IMR-90 (cell line): Measurements from ENCODE around the gene EPHB1. TPM values are rescaled to one million over a fixed set of nuclear protein-coding genes. Genes with fewer than 3 reads are reported as not detected.

Experiments used
- ATAC-seq: fragments of 200-7000 bp; cut with Tn5 transposase; 2 replicates; pipeline ENCODE4 v1.9.1; 2020; ENCODE audit warnings: low read depth, mild to moderate bottlenecking, moderate library complexity
- BruUV-seq: library from RNA; stranded (reverse); fragments of 400-500 nt; replicated peaks from 2 replicates; lab custom pipeline; 2021; lab: Mats Ljungman, UMichigan
- CTCF ChIA-PET: fragments of 300-600 bp; formaldehyde crosslinking; extraction: SDS; loops from one replicate; lab custom pipeline; 2021; ENCODE audit warnings: antibody characterized with exemption; lab: Yijun Ruan, JAX
- POLR2A ChIA-PET: fragments of 300-600 bp; sonication (Branson Sonifier 250); formaldehyde crosslinking; loops from one replicate; lab custom pipeline; 2022; ENCODE audit warnings: antibody characterized with exemption; ENCODE audit not compliant: unreplicated experiment; lab: Charles Lee
- DNase-seq: peaks from one replicate; pipeline ENCODE4 v3.0.0; 2013
- H2AFZ ChIP-seq: replicated peaks from 2 replicates; pipeline ENCODE3; 2013; ENCODE audit warnings: low read length, mild to moderate bottlenecking; ENCODE audit not compliant: poor library complexity
- H2AK5ac ChIP-seq: 2 replicates; pipeline ENCODE4 v1.6.1; 2013; ENCODE audit warnings: low read depth, low read length, inconsistent platforms
- H2AK9ac ChIP-seq: replicated peaks from 2 replicates; pipeline ENCODE3; 2013; ENCODE audit warnings: mild to moderate bottlenecking, low read depth, low read length, moderate library complexity; ENCODE audit not compliant: poor library complexity
- H2BK120ac ChIP-seq: 2 replicates; pipeline ENCODE4 v1.6.1; 2013; ENCODE audit warnings: low read depth, low read length, inconsistent platforms
- H2BK15ac ChIP-seq: 3 replicates; pipeline ENCODE4 v1.6.1; 2013; ENCODE audit warnings: low read depth, low read length, inconsistent platforms
- H2BK20ac ChIP-seq: 2 replicates; pipeline ENCODE4 v1.6.1; 2013; ENCODE audit warnings: low read depth, mild to moderate bottlenecking, inconsistent platforms, low read length, moderate library complexity
- H2BK5ac ChIP-seq: 2 replicates; pipeline ENCODE4 v1.6.1; 2013; ENCODE audit warnings: mild to moderate bottlenecking, low read depth, low read length, inconsistent platforms; ENCODE audit not compliant: poor library complexity, severe bottlenecking
- H3K14ac ChIP-seq: replicated peaks from 2 replicates; pipeline ENCODE4 v1.6.1; 2013; ENCODE audit warnings: low read depth, low read length, inconsistent platforms
- H3K18ac ChIP-seq: 2 replicates; pipeline ENCODE4 v1.6.1; 2013; ENCODE audit warnings: low read depth, low read length, control low read depth
- H3K23ac ChIP-seq: 2 replicates; pipeline ENCODE4 v1.6.1; 2013; ENCODE audit warnings: low read depth, low read length, inconsistent platforms
- H3K27ac ChIP-seq: 2 replicates; pipeline ENCODE4 v1.5.1; 2013; ENCODE audit warnings: mild to moderate bottlenecking, control low read depth, low read length; ENCODE audit not compliant: insufficient read depth
- H3K27me3 ChIP-seq: 2 replicates; pipeline ENCODE4 v1.6.1; 2013; ENCODE audit warnings: low read length; ENCODE audit not compliant: control insufficient read depth, insufficient read depth
- H3K36me3 ChIP-seq: 2 replicates; pipeline ENCODE4 v1.6.1; 2013; ENCODE audit warnings: low read length, mixed read lengths; ENCODE audit not compliant: control insufficient read depth, insufficient read depth
- H3K4ac ChIP-seq: 2 replicates; pipeline ENCODE4 v1.6.1; 2013; ENCODE audit warnings: low read depth, low read length, inconsistent platforms
- H3K4me1 ChIP-seq: 2 replicates; pipeline ENCODE4 v1.6.1; 2013; ENCODE audit warnings: low read length, mixed read lengths; ENCODE audit not compliant: control insufficient read depth, insufficient read depth
- H3K4me2 ChIP-seq: 2 replicates; pipeline ENCODE4 v1.6.1; 2013; ENCODE audit warnings: low read depth, mild to moderate bottlenecking, control low read depth, low read length, moderate library complexity
- H3K4me3 ChIP-seq: 2 replicates; pipeline ENCODE4 v1.5.1; 2013; ENCODE audit warnings: low read depth, mild to moderate bottlenecking, control low read depth, low read length, moderate library complexity; ENCODE audit not compliant: insufficient read depth
- H3K56ac ChIP-seq: 2 replicates; pipeline ENCODE4 v1.6.1; 2013; ENCODE audit warnings: low read length, inconsistent platforms; ENCODE audit not compliant: insufficient read depth; ENCODE audit errors: extremely low read depth
- H3K79me1 ChIP-seq, 2 experiments: 2 replicates each; pipeline ENCODE4 v1.6.1; 2013; ENCODE audit warnings: low read length in 2 of 2, inconsistent platforms in 1 of 2, low read depth in 1 of 2
- H3K9ac ChIP-seq: 2 replicates; pipeline ENCODE4 v1.6.1; 2013; ENCODE audit warnings: low read depth, low read length, control low read depth
- H3K9me1 ChIP-seq: 2 replicates; pipeline ENCODE4 v1.6.1; 2013; ENCODE audit warnings: low read length, inconsistent platforms; ENCODE audit not compliant: insufficient read depth
- H3K9me3 ChIP-seq: 2 replicates; pipeline ENCODE4 v1.6.1; 2013; ENCODE audit warnings: low read length; ENCODE audit not compliant: control insufficient read depth, insufficient read depth
- H4K20me1 ChIP-seq: 2 replicates; pipeline ENCODE4 v1.6.1; 2013; ENCODE audit warnings: low read length, inconsistent platforms; ENCODE audit not compliant: insufficient read depth
- H4K5ac ChIP-seq: 2 replicates; pipeline ENCODE4 v1.6.1; 2013; ENCODE audit warnings: mild to moderate bottlenecking, low read depth, low read length, control low read depth
- H4K8ac ChIP-seq, 2 experiments: 2 replicates each; pipeline ENCODE4 v1.6.1; 2013; ENCODE audit warnings: low read depth in 2 of 2, low read length in 2 of 2, control low read depth in 1 of 2, inconsistent platforms in 1 of 2
- H4K91ac ChIP-seq: 2 replicates; pipeline ENCODE4 v1.6.1; 2013; ENCODE audit warnings: low read depth, low read length, inconsistent platforms; ENCODE audit not compliant: insufficient read depth
- FOS ChIP-seq: fragments of 150-350 bp; IDR thresholded peaks from 2 replicates; pipeline ENCODE4 v1.6.1; 2016; ENCODE audit warnings: low read depth, low read length
- WGBS, 2 experiments: methylation state at CpG; one replicate each; pipeline versions ENCODE4 v1.1.5 to v1.1.7; 2013; ENCODE audit warnings: missing lambda C conversion rate in 2 of 2; ENCODE audit not compliant: insufficient read length in 1 of 2; ENCODE audit errors: extremely low coverage in 2 of 2; 5-methylcytosine and 5-hydroxymethylcytosine counted together
- dilution Hi-C: fragments of 300-500 bp; cut with HindIII; formaldehyde crosslinking; loops from one replicate; pipeline ENCODE4 v1.14.3; 2018; ENCODE audit warnings: low sequenced_read_pairs; ENCODE audit not compliant: unreplicated experiment
- in situ Hi-C: fragments of 300-500 bp; cut with MboI; formaldehyde crosslinking; loops from 3 replicates; pipeline ENCODE4 v1.14.3; 2019; ENCODE audit warnings: low sequenced_read_pairs, inconsistent platforms, mixed read lengths
- intact Hi-C: fragments of 100-400 bp; cut with micrococcal nuclease; formaldehyde crosslinking; loops from 2 replicates; pipeline ENCODE4 v1.10.0; 2022
- polyA plus RNA-seq, 3 experiments: library from polyadenylated mRNA; depleted of rRNA; stranded (reverse); fragments of >200 nt; gene quantifications; 2 replicates each; pipeline ENCODE4 v1.2.3, GENCODE V29; 2012; ENCODE audit warnings: low replicate concordance in 1 of 3
- total RNA-seq: library from RNA; depleted of rRNA; stranded (reverse); fragments of >200 nt; gene quantifications from 2 replicates; pipeline ENCODE4 v1.2.3, GENCODE V29; 2012

The EPHB1 gene
- total and polyA plus RNA-seq, 2 of the 4 experiments (the other 2 are of a cell fraction) = 0.17 to 0.36 TPM

DNA sequence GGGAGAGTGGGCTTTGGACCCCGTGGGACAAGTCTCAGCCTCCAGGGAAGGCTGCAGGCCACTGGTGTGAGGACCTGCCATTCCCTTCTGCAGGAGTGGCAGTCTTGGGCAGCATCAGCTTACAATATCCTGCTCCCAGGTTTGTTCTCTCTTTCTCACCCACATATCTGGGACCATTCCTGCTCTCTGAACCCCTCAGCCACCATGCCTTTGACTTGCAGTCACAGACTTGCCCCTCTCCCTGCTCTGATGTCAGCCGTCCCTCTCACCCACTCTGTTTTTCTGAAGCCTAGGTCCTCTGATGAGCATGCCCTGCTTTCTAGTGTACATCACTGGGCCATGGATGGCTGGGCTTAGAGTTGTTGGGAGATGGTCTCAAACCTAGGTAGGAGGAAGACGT is 282.1 kb downstream of the EPHB1 start:
- peaks cover 3% of the 10 kb centered on the region; the same call in 1 of the 2 replicates for H3K9me3 ChIP-seq
- H4K8ac ChIP-seq = no peak overlapping the region
- no TSS peak for BruUV-seq
- no peak overlapping the region for H2BK5ac ChIP-seq
- CTCF ChIA-PET = no interaction called here
- DNase-seq = no peak
- H4K20me1 ChIP-seq = no peaks in the 10 kb centered on the region
- POLR2A ChIA-PET = no interaction called here
- no peak overlapping the region for H3K23ac ChIP-seq
- no peaks in the 10 kb centered on the region for H3K36me3 ChIP-seq
- no peak overlapping the region for H2AK9ac ChIP-seq
- H2BK120ac ChIP-seq = no peak overlapping the region
- no peak overlapping the region for H3K9ac ChIP-seq
- no peak overlapping the region for H3K4me2 ChIP-seq
- H3K4me1 ChIP-seq = no peaks in the 10 kb centered on the region
- H3K4ac ChIP-seq = no peak overlapping the region
- no peak overlapping the region for H4K5ac ChIP-seq
- H2AFZ ChIP-seq = no peak overlapping the region
- H3K14ac ChIP-seq = no peak overlapping the region
- H3K79me1 ChIP-seq = no peaks in the 10 kb centered on the region
- intact Hi-C loops = no loop called here
- no peak overlapping the region for H2AK5ac ChIP-seq
- no peak overlapping the region for H3K56ac ChIP-seq
- H3K27ac ChIP-seq = no peak overlapping the region
- H3K9me1 ChIP-seq = no peaks in the 10 kb centered on the region
- dilution Hi-C loops = no loop called here
- H3K4me3 ChIP-seq = no peak overlapping the region
- no peak overlapping the region for H3K18ac ChIP-seq
- no peak for TF ChIP-seq FOS
- no peak overlapping the region for H2BK15ac ChIP-seq
- in situ Hi-C loops = no loop called here
- H4K91ac ChIP-seq = no peak overlapping the region
- no peaks in the 10 kb centered on the region for H3K27me3 ChIP-seq
- 40% methylated on average over 1 of the region's 3 CpGs; no CpG with 5 or more reads in 1 of the 2 experiments for WGBS, 2 experiments
- ATAC-seq = no peak
- H2BK20ac ChIP-seq = no peak overlapping the region
